K562 (cell line): Measurements from ENCODE around the gene ZFAND3. TPM values are rescaled to one million over a fixed set of nuclear protein-coding genes. Genes with fewer than 3 reads are reported as not detected.

ENCODE experiments used
- ATAC-seq: fragments of 200-7000 bp; cut with Tn5 transposase; 3 replicates; pipeline ENCODE4 v1.9.1; 2020; ENCODE audit warnings: moderate library complexity
- BruUV-seq: library from RNA; stranded (reverse); fragments of 400-500 nt; replicated peaks from 2 replicates; lab custom pipeline; 2021; lab: Mats Ljungman, UMichigan
- CTCF ChIA-PET: fragments of 300-600 bp; formaldehyde crosslinking; extraction: SDS; loops from one replicate; lab custom pipeline; 2021; ENCODE audit warnings: low intra/inter-chr PET ratio; lab: Yijun Ruan, JAX
- POLR2A ChIA-PET: fragments of 300-600, 350-650 bp; sonication (Branson Sonifier 250); formaldehyde crosslinking; extraction: SDS; loops from one replicate; lab custom pipeline; 2021; ENCODE audit warnings: antibody characterized with exemption, inconsistent platforms; lab: Yijun Ruan, JAX
- DNase-seq, 4 experiments: peaks; one replicate each; pipeline versions ENCODE4 v3.0.0 to v3.0.0-alpha.2; 2011 to 2018; ENCODE audit warnings: low spot score in 3 of 4, mixed read lengths in 3 of 4; ENCODE audit errors: extremely low read depth in 1 of 4
- FAIRE-seq: peaks from 2 replicates; lab custom pipeline; 2011; peaks lifted over from hg19 to GRCh38; lab: Jason Lieb, UNC
- H2AFZ ChIP-seq: 2 replicates; pipeline ENCODE4 v1.6.0; 2011; ENCODE audit warnings: low read depth, low read length, control low read depth, inconsistent platforms
- H3K27ac ChIP-seq: fragments of 200-600 bp; 3 replicates; pipeline ENCODE4 v1.8.0; 2011; ENCODE audit warnings: low read depth, mild to moderate bottlenecking, control low read depth, inconsistent platforms, low read length, moderate library complexity, mixed read lengths; ENCODE audit errors: extremely low read depth
- H3K27me3 ChIP-seq, 2 experiments: fragments of 300-600 bp in 1 of 2; 2 replicates in 1 of 2; 3 replicates in 1 of 2; pipeline versions ENCODE4 v1.6.0 to v1.8.0; 2011; ENCODE audit warnings: inconsistent platforms in 2 of 2, low read length in 2 of 2, mild to moderate bottlenecking in 1 of 2, mixed read lengths in 1 of 2, moderate library complexity in 1 of 2; ENCODE audit not compliant: control insufficient read depth in 2 of 2, insufficient read depth in 2 of 2
- H3K36me3 ChIP-seq: fragments of 300-600 bp; 3 replicates; pipeline ENCODE4 v1.8.0; 2011; ENCODE audit warnings: mild to moderate bottlenecking, low read length, inconsistent platforms; ENCODE audit not compliant: control insufficient read depth, insufficient read depth
- H3K4me1 ChIP-seq, 2 experiments: fragments of 200-600 bp in 1 of 2; replicated peaks in 1 of 2; 2 replicates in 1 of 2; 3 replicates in 1 of 2; pipeline versions ENCODE4 v1.5.1 to v1.8.0; 2011; ENCODE audit warnings: inconsistent platforms in 2 of 2, low read length in 2 of 2, mild to moderate bottlenecking in 1 of 2, mixed read lengths in 1 of 2, moderate library complexity in 1 of 2; ENCODE audit not compliant: control insufficient read depth in 2 of 2, insufficient read depth in 2 of 2
- H3K4me2 ChIP-seq: 2 replicates; pipeline ENCODE4 v1.6.1; 2011; ENCODE audit warnings: low read length, control low read depth, inconsistent platforms, mixed read lengths; ENCODE audit not compliant: insufficient read depth
- H3K4me3 ChIP-seq: fragments of 200-600 bp; sonication (generic), shearing (Covaris generic); 2 replicates; pipeline ENCODE4 v1.5.1; 2016; ENCODE audit warnings: control low read depth, inconsistent platforms
- H3K79me2 ChIP-seq: fragments of 200-600 bp; 3 replicates; pipeline ENCODE4 v1.8.0; 2011; ENCODE audit warnings: low read length, inconsistent platforms; ENCODE audit not compliant: control insufficient read depth, insufficient read depth
- H3K9ac ChIP-seq, 2 experiments: 2 replicates each; pipeline versions ENCODE4 v1.6.0 to v1.6.1; 2011; ENCODE audit warnings: low read depth in 2 of 2, low read length in 2 of 2, control low read depth in 1 of 2, inconsistent platforms in 1 of 2, mild to moderate bottlenecking in 1 of 2, mixed read lengths in 1 of 2; ENCODE audit not compliant: insufficient read depth in 1 of 2
- H3K9me1 ChIP-seq: one replicate; pipeline ENCODE4 v1.6.0; 2011; ENCODE audit warnings: inconsistent platforms, mild to moderate bottlenecking, low read length, moderate library complexity; ENCODE audit not compliant: control insufficient read depth, insufficient read depth
- H3K9me3 ChIP-seq: replicated peaks from 2 replicates; pipeline ENCODE4 v1.5.1; 2011; ENCODE audit warnings: low read depth, low read length, inconsistent platforms; ENCODE audit not compliant: control insufficient read depth, insufficient read depth
- H4K20me1 ChIP-seq: replicated peaks from 2 replicates; pipeline ENCODE4 v1.6.1; 2011; ENCODE audit warnings: low read length, inconsistent platforms, mixed read lengths; ENCODE audit not compliant: control insufficient read depth, insufficient read depth
- BHLHE40 ChIP-seq: IDR thresholded peaks from 2 replicates; pipeline ENCODE4 v1.6.1; 2011; ENCODE audit warnings: low read length, improper control_type of control experiment
- BRF1 ChIP-seq: IDR thresholded peaks from 3 replicates; pipeline ENCODE4 v1.6.1; 2011; ENCODE audit warnings: borderline replicate concordance, mild to moderate bottlenecking; ENCODE audit not compliant: insufficient read length; ENCODE audit errors: extremely low read depth
- CHCHD3 ChIP-seq: fragments of 250-450 bp; sonication (Bioruptor Pico); IDR thresholded peaks from 2 replicates; pipeline ENCODE4 v2.1.2; 2022; ENCODE audit warnings: mild to moderate bottlenecking
- HLTF ChIP-seq: fragments of 450-650 bp; IDR thresholded peaks from 2 replicates; pipeline ENCODE4 v1.6.1; 2016
- IRF2 ChIP-seq: sonication (generic); formaldehyde crosslinking; IDR thresholded peaks from 2 replicates; pipeline ENCODE4 v1.8.1; 2022; ENCODE audit warnings: mild to moderate bottlenecking, missing genetic modification reagents
- KDM2B ChIP-seq: fragments of 250-450 bp; sonication (Bioruptor Pico); IDR thresholded peaks from 2 replicates; pipeline ENCODE4 v1.8.0; 2021; ENCODE audit warnings: mild to moderate bottlenecking, moderate library complexity
- MYNN ChIP-seq, 2 experiments: sonication (generic); formaldehyde crosslinking in 1 of 2; IDR thresholded peaks; 2 replicates each; pipeline versions ENCODE4 v1.5.0 to v1.6.1; 2016 to 2020; ENCODE audit warnings: antibody characterized with exemption in 1 of 2, missing genetic modification reagents in 1 of 2
- POLR2AphosphoS2 ChIP-seq: IDR thresholded peaks from 2 replicates; pipeline ENCODE4 v1.6.1; 2012; ENCODE audit warnings: low read length, improper control_type of control experiment
- ZNF57 ChIP-seq: fragments of 450-650 bp; formaldehyde crosslinking; IDR thresholded peaks from 2 replicates; pipeline ENCODE4 v1.4.0; 2020; ENCODE audit warnings: mild to moderate bottlenecking, moderate library complexity
- ZNF586 ChIP-seq: fragments of 450-650 bp; formaldehyde crosslinking; conservative IDR thresholded peaks from 2 replicates; pipeline ENCODE4 v1.4.0; 2020; ENCODE audit warnings: mild to moderate bottlenecking, moderate library complexity
- ZNF766 ChIP-seq: fragments of 200-800 bp; sonication (Bioruptor generic); conservative IDR thresholded peaks from 2 replicates; pipeline ENCODE4 v1.6.1; 2016; ENCODE audit warnings: missing genetic modification characterization, missing compliant biosample characterization
- WGBS: fragments of 100-300 bp; shearing (Covaris generic); methylation state at CpG from one replicate; pipeline ENCODE4 v1.1.6; 2016; ENCODE audit warnings: low coverage, mixed read lengths; ENCODE audit not compliant: insufficient coverage; ENCODE audit errors: missing lambda C conversion rate; 5-methylcytosine and 5-hydroxymethylcytosine counted together
- in situ Hi-C: fragments of 300-500 bp; cut with MboI; formaldehyde crosslinking; loops from 4 replicates; pipeline ENCODE4 v1.15.0; 2018; ENCODE audit warnings: inconsistent platforms, mixed read lengths
- intact Hi-C: fragments of 100-400 bp; cut with micrococcal nuclease; formaldehyde crosslinking; loops from 2 replicates; pipeline ENCODE4 v1.14.2; 2022
- polyA plus RNA-seq, 8 experiments: library from polyadenylated mRNA; depleted of rRNA in 4 of 8; stranded (reverse) in 5 of 8; unstranded in 3 of 8; fragments of >200 nt; fragmentation: Nextera tagmentation in 2 of 8; fragmentation: Illumina TruSeq in 1 of 8; extraction: Ambion mirVana in 2 of 8; extraction: Trizol in 1 of 8; gene quantifications; 2 replicates each; pipeline versions ENCODE4 v1.2.1 to v1.2.3, GENCODE V29; 2011 to 2014; ENCODE audit warnings: inconsistent platforms in 1 of 8, missing spikeins in 1 of 8
- total RNA-seq, 7 experiments: library from RNA; depleted of rRNA in 6 of 7; stranded (reverse); fragments of >200 nt in 6 of 7; fragmentation: Illumina TruSeq in 2 of 7; extraction: Trizol in 2 of 7; gene quantifications; 2 replicates each; pipeline versions ENCODE4 v1.2.1 to v1.2.3, GENCODE V29; 2011 to 2021; ENCODE audit warnings: low replicate concordance in 1 of 7
- TF ChIP-seq, protein P1 (sequence below): fragments of 450-650 bp; IDR thresholded peaks from 2 replicates; pipeline ENCODE4 v1.6.1; 2016; ENCODE audit warnings: low read depth
- TF ChIP-seq, protein P2 (sequence below): sonication (generic); formaldehyde crosslinking; IDR thresholded peaks from 2 replicates; pipeline ENCODE4 v1.8.0; 2022; ENCODE audit warnings: mild to moderate bottlenecking, missing genetic modification reagents

The ZFAND3 gene
- total and polyA plus RNA-seq, 9 of the 15 experiments (the other 6 are each of a cell fraction or from before 2014, with no cell fraction given): 0.81 to 26.6 (median 11.8) TPM

DNA sequence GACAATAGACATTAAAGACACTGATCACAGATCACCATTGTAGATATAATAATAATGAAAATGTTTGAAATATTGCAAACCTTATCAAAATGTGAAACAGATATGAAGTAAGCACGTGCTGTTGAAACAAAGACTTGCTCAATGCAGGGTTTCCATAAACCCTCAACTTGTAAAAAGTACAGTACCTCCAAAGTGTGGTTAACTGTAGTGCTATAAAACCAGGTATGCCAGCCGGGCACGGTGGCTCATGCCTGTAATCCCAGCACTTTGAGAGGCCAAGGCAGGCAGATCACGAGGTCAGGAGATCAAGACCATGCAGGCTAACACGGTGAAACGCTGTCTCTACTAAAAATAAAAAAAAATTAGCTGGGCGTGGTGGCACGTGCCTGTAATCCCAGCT lies 96.6 kb downstream of the ZFAND3 start:
- intact Hi-C loops (no loop called here), in situ Hi-C loops (no loop called here)
- ChIA-PET POLR2A (interaction anchor here (1.1 kb wide), 1 partner anchor 24 kb away, joined by 3 read pairs; no protein-coding TSS in a partner anchor), CTCF (no interaction called here)
- Histone ChIP-seq H3K4me2 (no peak overlapping the region), H3K9me1 (peaks cover 3% of the 10 kb centered on the region), H3K9me3 (no peaks in the 10 kb centered on the region), H2AFZ (no peak overlapping the region), H3K4me1 (no peaks in the 10 kb centered on the region), H3K36me3 (no peaks in the 10 kb centered on the region; the same call in 2 of the 3 replicates), H3K27me3 (no peaks in the 10 kb centered on the region), H4K20me1 (peaks cover 6% of the 10 kb centered on the region; the same call in 1 of the 2 replicates), H3K9ac (no peak overlapping the region), H3K79me2 (peaks cover 21% of the 10 kb centered on the region; the same call in 1 of the 3 replicates), H3K27ac (no peak overlapping the region), H3K4me3 (no peak overlapping the region)
- no peak for DNase-seq
- BruUV-seq: no TSS peak
- FAIRE-seq: no peak
- 67% methylated on average over 8 of the region's 8 CpGs for WGBS
- no peak for ATAC-seq
- no peak for TF ChIP-seq KDM2B (CRISPR knock-in tag)
- no peak for TF ChIP-seq BRF1
- no peak for TF ChIP-seq BHLHE40
- TF ChIP-seq ZNF586: no peak
- TF ChIP-seq MYNN (IDR thresholded peaks at IDR 0.05): no peak
- no peak for TF ChIP-seq MYNN (CRISPR knock-in tag; IDR thresholded peaks at IDR 0.05)
- no peak for TF ChIP-seq IRF2 (CRISPR knock-in tag)
- no peak for TF ChIP-seq HLTF
- TF ChIP-seq ZNF766 (CRISPR knock-in tag): no peak
- TF ChIP-seq, protein P1, sequence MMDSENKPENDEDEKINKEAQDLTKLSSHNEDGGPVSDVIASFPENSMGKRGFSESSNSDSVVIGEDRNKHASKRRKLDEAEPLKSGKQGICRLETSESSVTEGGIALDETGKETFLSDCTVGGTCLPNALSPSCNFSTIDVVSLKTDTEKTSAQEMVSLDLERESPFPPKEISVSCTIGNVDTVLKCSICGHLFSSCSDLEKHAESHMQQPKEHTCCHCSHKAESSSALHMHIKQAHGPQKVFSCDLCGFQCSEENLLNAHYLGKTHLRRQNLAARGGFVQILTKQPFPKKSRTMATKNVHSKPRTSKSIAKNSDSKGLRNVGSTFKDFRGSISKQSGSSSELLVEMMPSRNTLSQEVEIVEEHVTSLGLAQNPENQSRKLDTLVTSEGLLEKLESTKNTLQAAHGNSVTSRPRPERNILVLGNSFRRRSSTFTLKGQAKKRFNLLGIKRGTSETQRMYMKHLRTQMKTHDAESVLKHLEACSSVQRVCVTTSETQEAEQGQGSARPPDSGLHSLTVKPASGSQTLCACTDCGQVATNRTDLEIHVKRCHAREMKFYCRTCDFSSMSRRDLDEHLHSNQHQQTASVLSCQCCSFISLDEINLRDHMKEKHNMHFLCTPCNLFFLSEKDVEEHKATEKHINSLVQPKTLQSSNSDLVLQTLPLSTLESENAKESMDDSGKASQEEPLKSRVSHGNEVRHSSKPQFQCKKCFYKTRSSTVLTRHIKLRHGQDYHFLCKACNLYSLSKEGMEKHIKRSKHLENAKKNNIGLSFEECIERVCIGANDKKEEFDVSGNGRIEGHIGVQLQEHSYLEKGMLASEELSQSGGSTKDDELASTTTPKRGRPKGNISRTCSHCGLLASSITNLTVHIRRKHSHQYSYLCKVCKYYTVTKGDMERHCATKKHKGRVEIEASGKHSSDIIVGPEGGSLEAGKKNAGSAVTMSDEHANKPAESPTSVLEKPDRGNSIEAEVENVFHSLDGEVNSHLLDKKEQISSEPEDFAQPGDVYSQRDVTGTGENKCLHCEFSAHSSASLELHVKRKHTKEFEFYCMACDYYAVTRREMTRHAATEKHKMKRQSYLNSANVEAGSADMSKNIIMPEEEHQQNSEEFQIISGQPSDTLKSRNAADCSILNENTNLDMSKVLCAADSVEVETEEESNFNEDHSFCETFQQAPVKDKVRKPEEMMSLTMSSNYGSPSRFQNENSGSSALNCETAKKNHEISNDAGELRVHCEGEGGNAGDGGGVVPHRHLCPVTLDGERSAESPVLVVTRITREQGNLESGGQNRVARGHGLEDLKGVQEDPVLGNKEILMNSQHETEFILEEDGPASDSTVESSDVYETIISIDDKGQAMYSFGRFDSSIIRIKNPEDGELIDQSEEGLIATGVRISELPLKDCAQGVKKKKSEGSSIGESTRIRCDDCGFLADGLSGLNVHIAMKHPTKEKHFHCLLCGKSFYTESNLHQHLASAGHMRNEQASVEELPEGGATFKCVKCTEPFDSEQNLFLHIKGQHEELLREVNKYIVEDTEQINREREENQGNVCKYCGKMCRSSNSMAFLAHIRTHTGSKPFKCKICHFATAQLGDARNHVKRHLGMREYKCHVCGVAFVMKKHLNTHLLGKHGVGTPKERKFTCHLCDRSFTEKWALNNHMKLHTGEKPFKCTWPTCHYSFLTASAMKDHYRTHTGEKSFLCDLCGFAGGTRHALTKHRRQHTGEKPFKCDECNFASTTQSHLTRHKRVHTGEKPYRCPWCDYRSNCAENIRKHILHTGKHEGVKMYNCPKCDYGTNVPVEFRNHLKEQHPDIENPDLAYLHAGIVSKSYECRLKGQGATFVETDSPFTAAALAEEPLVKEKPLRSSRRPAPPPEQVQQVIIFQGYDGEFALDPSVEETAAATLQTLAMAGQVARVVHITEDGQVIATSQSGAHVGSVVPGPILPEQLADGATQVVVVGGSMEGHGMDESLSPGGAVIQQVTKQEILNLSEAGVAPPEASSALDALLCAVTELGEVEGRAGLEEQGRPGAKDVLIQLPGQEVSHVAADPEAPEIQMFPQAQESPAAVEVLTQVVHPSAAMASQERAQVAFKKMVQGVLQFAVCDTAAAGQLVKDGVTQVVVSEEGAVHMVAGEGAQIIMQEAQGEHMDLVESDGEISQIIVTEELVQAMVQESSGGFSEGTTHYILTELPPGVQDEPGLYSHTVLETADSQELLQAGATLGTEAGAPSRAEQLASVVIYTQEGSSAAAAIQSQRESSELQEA: no peak
- TF ChIP-seq, protein P2, sequence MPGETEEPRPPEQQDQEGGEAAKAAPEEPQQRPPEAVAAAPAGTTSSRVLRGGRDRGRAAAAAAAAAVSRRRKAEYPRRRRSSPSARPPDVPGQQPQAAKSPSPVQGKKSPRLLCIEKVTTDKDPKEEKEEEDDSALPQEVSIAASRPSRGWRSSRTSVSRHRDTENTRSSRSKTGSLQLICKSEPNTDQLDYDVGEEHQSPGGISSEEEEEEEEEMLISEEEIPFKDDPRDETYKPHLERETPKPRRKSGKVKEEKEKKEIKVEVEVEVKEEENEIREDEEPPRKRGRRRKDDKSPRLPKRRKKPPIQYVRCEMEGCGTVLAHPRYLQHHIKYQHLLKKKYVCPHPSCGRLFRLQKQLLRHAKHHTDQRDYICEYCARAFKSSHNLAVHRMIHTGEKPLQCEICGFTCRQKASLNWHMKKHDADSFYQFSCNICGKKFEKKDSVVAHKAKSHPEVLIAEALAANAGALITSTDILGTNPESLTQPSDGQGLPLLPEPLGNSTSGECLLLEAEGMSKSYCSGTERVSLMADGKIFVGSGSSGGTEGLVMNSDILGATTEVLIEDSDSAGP (CRISPR knock-in tag): no peak
- no peak for TF ChIP-seq ZNF57 (CRISPR knock-in tag)
- no peak for TF ChIP-seq CHCHD3
- no peak for TF ChIP-seq POLR2AphosphoS2
